ENCODE data around the gene LPAR2. TPM values are rescaled to one million over a fixed set of nuclear protein-coding genes. Genes with fewer than 3 reads are reported as not detected.

Gene LPAR2
- total and polyA plus RNA-seq, 4 donors, result 5.1 to 42.4 (median 19.5) TPM

DNA sequence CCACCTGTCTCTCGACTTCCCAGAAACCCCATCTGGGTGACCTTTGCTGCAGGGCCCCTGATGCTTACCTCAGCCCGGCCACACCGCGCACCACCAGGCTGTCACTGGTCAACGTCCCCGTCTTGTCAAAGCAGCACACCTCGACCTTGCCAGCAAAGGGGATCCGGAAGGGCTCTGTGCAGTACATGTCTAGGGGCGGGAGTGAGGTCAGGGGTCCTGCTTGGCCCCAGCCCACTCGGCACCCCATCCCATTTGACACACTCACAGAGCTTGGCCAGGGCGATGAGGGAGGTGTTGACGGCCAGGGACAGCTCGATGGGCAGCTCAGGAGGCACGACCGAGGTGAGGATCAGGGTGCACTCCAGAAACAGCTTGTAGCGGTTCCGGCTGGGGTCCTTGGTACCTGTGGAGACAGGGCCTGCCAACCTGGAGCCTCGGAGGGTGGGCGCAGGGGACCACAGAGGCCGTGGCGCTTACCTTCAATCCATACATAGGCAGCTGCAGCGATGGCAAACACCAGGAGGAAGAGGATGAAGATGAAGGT lies 27.1 kb upstream of the LPAR2 start:
- Histone ChIP-seq H3K9ac (ENCODE audit: insufficient read depth in 1 of 2, low read length in 2 of 2) (no peak overlapping the region), H3K27me3 (ENCODE audit: control insufficient read depth in 3 of 3, insufficient read depth in 3 of 3, low read length in 2 of 3) (no peaks in the 10 kb centered on the region), H3K9me3 (ENCODE audit: control insufficient read depth in 4 of 4, insufficient read depth in 3 of 4, low read length in 3 of 4) (no peaks in the 10 kb centered on the region), H3K36me3 (ENCODE audit: control insufficient read depth in 4 of 4, insufficient read depth in 4 of 4, low read length in 4 of 4) (peaks cover 26 to 92% (median 55%) of the 10 kb centered on the region in 4 donors), H3K4me1 (ENCODE audit: control insufficient read depth in 5 of 5, insufficient read depth in 5 of 5, low read length in 5 of 5) (no peaks in the 10 kb centered on the region), H3K27ac (ENCODE audit: low read depth in 1 of 2, low read length in 1 of 2) (no peak overlapping the region), H3K4me3 (no peak overlapping the region)
- TF ChIP-seq, protein P1, sequence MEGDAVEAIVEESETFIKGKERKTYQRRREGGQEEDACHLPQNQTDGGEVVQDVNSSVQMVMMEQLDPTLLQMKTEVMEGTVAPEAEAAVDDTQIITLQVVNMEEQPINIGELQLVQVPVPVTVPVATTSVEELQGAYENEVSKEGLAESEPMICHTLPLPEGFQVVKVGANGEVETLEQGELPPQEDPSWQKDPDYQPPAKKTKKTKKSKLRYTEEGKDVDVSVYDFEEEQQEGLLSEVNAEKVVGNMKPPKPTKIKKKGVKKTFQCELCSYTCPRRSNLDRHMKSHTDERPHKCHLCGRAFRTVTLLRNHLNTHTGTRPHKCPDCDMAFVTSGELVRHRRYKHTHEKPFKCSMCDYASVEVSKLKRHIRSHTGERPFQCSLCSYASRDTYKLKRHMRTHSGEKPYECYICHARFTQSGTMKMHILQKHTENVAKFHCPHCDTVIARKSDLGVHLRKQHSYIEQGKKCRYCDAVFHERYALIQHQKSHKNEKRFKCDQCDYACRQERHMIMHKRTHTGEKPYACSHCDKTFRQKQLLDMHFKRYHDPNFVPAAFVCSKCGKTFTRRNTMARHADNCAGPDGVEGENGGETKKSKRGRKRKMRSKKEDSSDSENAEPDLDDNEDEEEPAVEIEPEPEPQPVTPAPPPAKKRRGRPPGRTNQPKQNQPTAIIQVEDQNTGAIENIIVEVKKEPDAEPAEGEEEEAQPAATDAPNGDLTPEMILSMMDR (IDR thresholded peaks at IDR 0.05; ENCODE audit: control extremely low read depth, extremely low read depth), result no peak
- WGBS, 2 donors, result 97% methylated on average over 22 of the region's 22 CpGs
- DNase-seq (no peak), ATAC-seq (ENCODE audit: insufficient read depth, low FRiP score) (no peak)

DNA sequence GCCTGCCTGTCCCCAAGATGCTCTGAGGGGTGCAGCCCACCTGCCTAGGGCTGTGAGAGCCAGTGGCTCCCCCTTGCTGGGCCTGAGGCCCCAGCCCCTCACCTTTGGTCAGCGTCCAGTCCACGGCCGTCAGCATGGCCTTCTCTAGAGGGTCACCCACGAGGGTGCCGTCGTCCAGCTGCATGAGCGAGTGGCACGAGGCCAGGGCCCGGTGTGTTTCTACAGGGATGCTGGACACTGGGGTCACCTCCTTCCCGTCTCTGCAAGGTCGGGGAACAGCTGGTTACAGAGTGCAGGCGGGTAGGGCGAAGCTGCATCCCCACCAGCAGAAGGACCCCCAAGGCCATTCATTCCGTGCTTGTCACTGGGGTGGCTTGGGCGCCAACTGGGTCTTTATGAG lies 26.4 kb upstream of the LPAR2 start:
- no peak overlapping the region for H3K27ac ChIP-seq (ENCODE audit: low read depth in 1 of 2, low read length in 1 of 2)

DNA sequence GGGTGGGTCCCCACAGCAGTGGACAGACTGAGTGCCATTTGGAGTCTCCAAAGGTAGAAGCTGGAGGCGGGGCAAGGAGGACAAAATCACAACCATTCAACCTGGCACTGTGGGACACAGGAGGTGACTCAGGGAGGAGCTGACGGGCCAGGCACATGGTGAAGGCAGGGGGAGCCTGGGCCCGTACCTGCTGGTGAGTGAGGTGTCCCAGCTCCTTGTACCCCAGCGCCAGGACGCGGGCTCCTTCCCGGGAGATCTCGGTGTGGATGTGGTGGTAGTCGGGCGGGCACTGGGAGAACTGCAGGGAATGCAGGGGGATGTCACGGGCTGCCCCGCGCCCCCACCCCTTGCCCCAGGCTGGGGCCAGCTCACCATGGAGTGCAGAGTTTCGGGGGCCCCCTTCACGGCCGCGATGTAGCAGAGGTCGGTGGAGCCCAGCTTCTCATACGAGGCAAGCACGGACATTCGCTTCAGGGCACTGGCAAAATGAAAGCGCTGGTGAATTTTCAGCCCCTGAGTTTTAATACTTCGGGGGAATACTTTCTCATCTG lies 25.7 kb upstream of the LPAR2 start:
- Histone ChIP-seq H3K9me3 (ENCODE audit: control insufficient read depth in 4 of 4, insufficient read depth in 3 of 4, low read length in 3 of 4) (no peaks in the 10 kb centered on the region), H3K9ac (ENCODE audit: insufficient read depth in 1 of 2, low read length in 2 of 2) (no peak overlapping the region), H3K27ac (ENCODE audit: low read depth in 1 of 2, low read length in 1 of 2) (no peak overlapping the region), H3K27me3 (ENCODE audit: control insufficient read depth in 3 of 3, insufficient read depth in 3 of 3, low read length in 2 of 3) (no peaks in the 10 kb centered on the region), H3K4me3 (no peak overlapping the region), H3K4me1 (ENCODE audit: control insufficient read depth in 5 of 5, insufficient read depth in 5 of 5, low read length in 5 of 5) (no peaks in the 10 kb centered on the region), H3K36me3 (ENCODE audit: control insufficient read depth in 4 of 4, insufficient read depth in 4 of 4, low read length in 4 of 4) (peaks cover 20 to 90% (median 57%) of the 10 kb centered on the region in 4 donors)
- ATAC-seq (ENCODE audit: insufficient read depth, low FRiP score) (no peak), DNase-seq (no peak)
- TF ChIP-seq, protein P1 (IDR thresholded peaks at IDR 0.05; ENCODE audit: control extremely low read depth, extremely low read depth), result no peak
- 96 to 97% methylated on average over 23 of the region's 23 CpGs for WGBS, 2 donors

More for the DNA sequence above, 26.4 kb upstream of the LPAR2 start:
- DNase-seq, result no peak
- no peaks in the 10 kb centered on the region for H3K9me3 ChIP-seq (ENCODE audit: control insufficient read depth in 4 of 4, insufficient read depth in 3 of 4, low read length in 3 of 4)
- ATAC-seq (ENCODE audit: insufficient read depth, low FRiP score), result no peak
- 95 to 97% methylated on average over 15 of the region's 15 CpGs for WGBS, 2 donors
- no peaks in the 10 kb centered on the region for H3K27me3 ChIP-seq (ENCODE audit: control insufficient read depth in 3 of 3, insufficient read depth in 3 of 3, low read length in 2 of 3)
- no peak overlapping the region for H3K4me3 ChIP-seq
- no peaks in the 10 kb centered on the region for H3K4me1 ChIP-seq (ENCODE audit: control insufficient read depth in 5 of 5, insufficient read depth in 5 of 5, low read length in 5 of 5)
- peaks cover 24 to 92% (median 55%) of the 10 kb centered on the region in 4 donors for H3K36me3 ChIP-seq (ENCODE audit: control insufficient read depth in 4 of 4, insufficient read depth in 4 of 4, low read length in 4 of 4)
- TF ChIP-seq, protein P1 (IDR thresholded peaks at IDR 0.05; ENCODE audit: control extremely low read depth, extremely low read depth), result no peak
- H3K9ac ChIP-seq (ENCODE audit: insufficient read depth in 1 of 2, low read length in 2 of 2), result no peak overlapping the region

All from lung (tissue), 12 donors.